ENCODE measurements around the gene MIER1.
"Not testable (repeated sequence)": the region's sequence is repeated elsewhere in the genome, so short reads cannot be mapped to it uniquely, and the experiment has no call there.

MIER1 gene

DNA sequence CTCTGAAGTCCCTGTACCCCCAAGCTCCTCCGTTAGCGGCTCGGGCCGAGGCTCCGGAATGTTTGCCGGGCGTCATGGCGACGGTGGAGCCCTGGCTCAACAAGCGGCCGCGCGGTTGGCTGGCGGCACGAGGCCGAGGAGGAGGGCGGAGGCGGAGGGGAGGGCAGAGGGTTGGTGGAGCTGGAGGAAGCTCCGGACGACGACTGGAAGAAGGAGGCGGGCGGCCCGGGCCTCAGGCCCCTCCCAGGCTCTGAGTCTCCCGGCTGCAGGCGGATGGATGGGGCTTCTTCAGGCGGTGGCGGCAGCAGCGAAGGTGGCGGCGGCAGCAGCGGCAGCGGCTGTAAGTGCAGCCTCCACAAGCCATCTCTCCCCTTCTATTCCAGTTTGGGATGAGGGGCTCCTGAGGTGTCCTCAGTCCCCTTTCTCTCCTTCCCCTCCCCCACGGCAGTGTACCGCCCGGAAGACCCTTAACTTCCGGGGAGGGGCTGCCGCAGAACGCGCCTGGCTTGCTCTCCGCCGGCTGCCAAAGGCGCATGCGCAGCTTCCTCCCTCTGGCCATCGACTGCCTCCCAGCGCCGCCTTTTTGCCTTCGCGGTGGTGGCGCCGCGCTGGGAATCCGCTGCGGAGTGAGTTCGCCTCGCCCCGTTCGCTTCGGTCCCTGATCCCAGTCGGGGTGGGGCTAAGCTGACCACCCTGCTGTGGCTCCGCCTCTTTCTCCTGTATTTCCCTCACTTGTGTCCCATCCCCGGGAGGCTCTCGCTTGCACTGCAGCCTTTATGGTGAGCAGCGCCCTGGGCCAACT lies at the start of gene MIER1, which contains the start of gene DNAI4:
Gene MIER1 (plus strand): TSS at position 235 of the 802 bp plus-strand sequence. CDS start 39 bp downstream, at position 274.
Gene DNAI4 (minus strand): TSS at position 101 of the 802 bp plus-strand sequence. CDS start 25 bp downstream, at position 76.
- TF ChIP-seq, protein P1, sequence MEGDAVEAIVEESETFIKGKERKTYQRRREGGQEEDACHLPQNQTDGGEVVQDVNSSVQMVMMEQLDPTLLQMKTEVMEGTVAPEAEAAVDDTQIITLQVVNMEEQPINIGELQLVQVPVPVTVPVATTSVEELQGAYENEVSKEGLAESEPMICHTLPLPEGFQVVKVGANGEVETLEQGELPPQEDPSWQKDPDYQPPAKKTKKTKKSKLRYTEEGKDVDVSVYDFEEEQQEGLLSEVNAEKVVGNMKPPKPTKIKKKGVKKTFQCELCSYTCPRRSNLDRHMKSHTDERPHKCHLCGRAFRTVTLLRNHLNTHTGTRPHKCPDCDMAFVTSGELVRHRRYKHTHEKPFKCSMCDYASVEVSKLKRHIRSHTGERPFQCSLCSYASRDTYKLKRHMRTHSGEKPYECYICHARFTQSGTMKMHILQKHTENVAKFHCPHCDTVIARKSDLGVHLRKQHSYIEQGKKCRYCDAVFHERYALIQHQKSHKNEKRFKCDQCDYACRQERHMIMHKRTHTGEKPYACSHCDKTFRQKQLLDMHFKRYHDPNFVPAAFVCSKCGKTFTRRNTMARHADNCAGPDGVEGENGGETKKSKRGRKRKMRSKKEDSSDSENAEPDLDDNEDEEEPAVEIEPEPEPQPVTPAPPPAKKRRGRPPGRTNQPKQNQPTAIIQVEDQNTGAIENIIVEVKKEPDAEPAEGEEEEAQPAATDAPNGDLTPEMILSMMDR (IDR thresholded peaks at IDR 0.05; ENCODE audit: low read depth, low read length, missing control alignments): peak; percentile 20
- DNase-seq (ENCODE audit: low read depth): peak; percentile 88
- peak within 1 kb of the TSS; percentile 91 for H3K4me3 ChIP-seq (ENCODE audit: low read depth, low read length)

DNA sequence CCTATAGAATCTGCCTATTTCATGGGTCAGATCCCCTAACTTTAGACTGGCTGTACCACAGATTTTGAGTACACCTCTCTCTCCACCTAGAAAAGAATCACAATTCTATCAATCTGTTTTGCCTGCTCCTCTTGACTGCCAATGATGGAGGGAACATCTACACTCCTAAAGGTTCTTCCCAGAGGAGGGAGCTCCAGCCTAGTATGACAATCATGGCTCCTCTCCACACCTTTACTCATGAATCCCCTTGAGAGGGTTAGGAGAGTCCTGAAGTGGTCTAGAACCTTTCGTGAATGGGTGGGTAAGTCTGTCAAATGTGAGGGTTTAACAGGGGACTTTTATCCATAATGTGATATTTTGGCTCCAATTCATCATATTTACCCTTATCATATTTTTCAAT lies 48.1 kb upstream of the MIER1 start:
- no peak for DNase-seq (ENCODE audit: low read depth)
- no peak overlapping the region for H3K4me3 ChIP-seq (ENCODE audit: low read depth, low read length)
- TF ChIP-seq, protein P1 (IDR thresholded peaks at IDR 0.05; ENCODE audit: low read depth, low read length, missing control alignments): no peak

DNA sequence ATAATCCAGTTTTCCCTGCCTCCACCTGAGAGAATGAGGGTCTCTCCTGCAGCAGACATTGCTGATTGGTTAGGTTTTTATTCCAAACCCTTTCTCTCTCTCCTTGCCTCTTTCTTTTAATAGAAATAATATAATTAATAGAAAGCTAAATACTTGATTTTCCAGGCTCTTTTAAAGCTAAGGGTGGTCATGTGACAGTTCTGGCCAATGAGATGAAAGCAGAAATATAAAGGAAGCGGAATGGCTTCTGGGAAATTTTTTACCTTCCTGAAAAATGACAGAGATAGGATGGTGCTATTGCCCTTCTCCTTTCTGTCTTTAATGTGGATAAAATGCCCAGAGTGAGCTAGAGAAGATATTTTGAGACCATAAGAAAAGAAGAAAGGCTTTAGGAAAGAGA lies 35.8 kb upstream of the MIER1 start:
- no peak overlapping the region for H3K4me3 ChIP-seq (ENCODE audit: low read depth, low read length)
- TF ChIP-seq, protein P1 (IDR thresholded peaks at IDR 0.05; ENCODE audit: low read depth, low read length, missing control alignments): no peak
- no peak for DNase-seq (ENCODE audit: low read depth)

DNA sequence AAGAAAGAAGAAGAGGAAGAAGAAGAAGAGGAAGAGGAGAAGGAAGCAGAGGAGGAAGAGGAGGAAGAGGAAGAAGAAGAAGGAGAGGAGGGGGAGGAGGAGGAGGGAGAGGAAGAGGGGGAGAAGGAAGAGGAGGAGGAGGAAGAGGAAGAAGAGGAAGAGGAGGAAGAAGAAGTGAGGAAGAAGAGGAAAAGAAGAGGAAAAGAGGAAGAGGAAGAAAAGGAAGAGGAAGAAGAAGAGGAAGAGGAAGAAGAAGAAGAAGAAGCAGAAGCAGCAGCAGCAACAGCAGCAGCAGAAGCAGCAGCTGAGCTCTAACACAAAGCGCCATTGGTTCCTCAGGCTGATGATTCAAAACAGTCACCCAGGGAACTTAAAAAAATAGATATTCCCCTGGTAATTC lies 34.2 kb upstream of the MIER1 start:
- DNase-seq (ENCODE audit: low read depth): no peak
- H3K4me3 ChIP-seq (ENCODE audit: low read depth, low read length): no peak overlapping the region
- TF ChIP-seq, protein P1 (IDR thresholded peaks at IDR 0.05; ENCODE audit: low read depth, low read length, missing control alignments): no peak

DNA sequence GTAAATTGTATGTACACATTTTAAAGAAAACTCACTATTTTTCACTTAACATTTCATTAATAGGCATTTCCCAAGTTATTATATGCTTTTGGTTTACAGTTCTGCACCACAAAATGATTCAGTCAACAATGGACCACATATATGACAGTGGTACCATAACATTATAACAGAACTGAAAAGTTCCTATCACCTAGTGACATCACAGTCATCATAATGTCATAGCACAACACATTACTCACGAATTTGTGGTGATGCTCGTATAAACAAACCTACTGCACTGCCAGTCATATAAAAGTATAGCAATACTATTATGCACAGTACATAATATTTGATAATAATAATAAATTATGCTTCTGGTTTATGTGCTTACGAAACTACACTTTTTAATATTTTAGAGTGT lies 31.1 kb upstream of the MIER1 start:
- no peak overlapping the region for H3K4me3 ChIP-seq (ENCODE audit: low read depth, low read length)
- DNase-seq (ENCODE audit: low read depth): no peak
- TF ChIP-seq, protein P1 (IDR thresholded peaks at IDR 0.05; ENCODE audit: low read depth, low read length, missing control alignments): no peak

DNA sequence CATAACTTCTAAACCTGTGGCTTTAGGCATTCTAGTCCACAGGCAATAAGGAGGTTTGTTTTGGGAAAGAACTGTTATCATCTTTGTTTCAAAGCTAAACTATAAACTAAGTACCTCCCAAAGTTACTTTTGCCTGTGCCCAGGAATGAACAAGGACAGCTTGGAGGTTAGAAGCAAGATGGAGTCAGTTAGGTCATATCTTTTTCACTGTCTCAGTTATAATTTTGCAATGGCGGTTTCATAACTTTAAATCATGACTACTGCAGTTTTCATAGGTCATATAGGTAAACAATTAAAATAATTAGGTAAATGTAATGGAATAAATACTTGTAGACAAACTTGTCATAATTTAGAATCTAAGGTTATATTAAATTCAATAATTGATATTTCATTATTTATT lies 9.6 kb upstream of the MIER1 start:
- DNase-seq (ENCODE audit: low read depth); H3K4me3 ChIP-seq (ENCODE audit: low read depth, low read length): not testable (repeated sequence)

DNA sequence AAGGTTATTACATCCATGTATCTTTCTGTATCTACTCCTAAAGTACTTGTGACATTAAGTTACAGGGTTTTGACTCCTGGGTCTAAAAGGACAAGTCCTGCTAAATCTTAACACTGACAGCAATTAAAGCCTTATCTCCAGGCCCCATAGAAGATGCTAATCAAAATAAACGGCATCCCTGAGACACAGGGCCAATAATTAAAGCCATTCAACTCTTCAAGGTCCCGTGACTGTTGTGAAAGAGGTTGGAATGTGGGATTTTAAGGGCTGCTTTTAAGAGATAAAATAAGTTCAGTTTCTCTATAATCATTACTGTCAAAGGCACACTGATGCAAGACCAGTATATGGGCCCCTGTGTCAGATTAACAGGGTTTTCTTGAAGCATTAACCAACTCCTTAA lies 8.5 kb upstream of the MIER1 start:
- DNase-seq (ENCODE audit: low read depth): no peak
- TF ChIP-seq, protein P1 (IDR thresholded peaks at IDR 0.05; ENCODE audit: low read depth, low read length, missing control alignments): no peak
- no peak overlapping the region for H3K4me3 ChIP-seq (ENCODE audit: low read depth, low read length)
